Keratinocyte (primary cell): ENCODE data around the gene INHBB.

Experiments
- CTCF ChIP-seq, 3 experiments: IDR thresholded peaks in 1 of 3; conservative IDR thresholded peaks in 1 of 3; optimal IDR thresholded peaks in 1 of 3; 2 replicates in 2 of 3; 3 replicates in 1 of 3; pipeline versions ENCODE3 to v1.5.1; 2011; ENCODE audit warnings: low read length in 3 of 3, mild to moderate bottlenecking in 3 of 3, moderate library complexity in 2 of 3, control low read depth in 1 of 3, inconsistent platforms in 1 of 3; ENCODE audit not compliant: insufficient read depth in 2 of 3; ENCODE audit errors: extremely low read depth in 1 of 3
- EZH2 ChIP-seq: IDR thresholded peaks from one replicate; pipeline ENCODE4 v1.6.1; 2012; ENCODE audit warnings: inconsistent platforms, mild to moderate bottlenecking, low read length, moderate library complexity

- no peak for TF ChIP-seq CTCF (optimal IDR thresholded peaks at IDR 0.05 in 1 of 3, IDR thresholded peaks at IDR 0.05 in 1 of 3, conservative IDR thresholded peaks at IDR 0.05 in 1 of 3; ENCODE audit: extremely low read depth in 1 of 3, insufficient read depth in 2 of 3, low read length in 3 of 3)
- TF ChIP-seq EZH2, result no peak
Observed at GRCh38 chr2:120376101-120376500, 30.2 kb downstream of the INHBB start.
